HepG2 (cell line): ENCODE results near the gene ULBP2. TPM values are rescaled to one million over a fixed set of nuclear protein-coding genes. Genes with fewer than 3 reads are reported as not detected.
A peak's percentile ranks its signal among the peaks of the same experiment; 100 is the strongest.

Source experiments
- ATAC-seq: fragments of 200-7000 bp; cut with Tn5 transposase; 3 replicates; pipeline ENCODE4 v1.9.1; 2020; ENCODE audit warnings: mild to moderate bottlenecking, moderate library complexity
- BruUV-seq: library from RNA; stranded (reverse); fragments of 400-500 nt; replicated peaks from 2 replicates; lab custom pipeline; 2021; lab: Mats Ljungman, UMichigan
- CTCF ChIA-PET: fragments of 300-600 bp; formaldehyde crosslinking; extraction: SDS; loops from one replicate; lab custom pipeline; 2021; ENCODE audit warnings: low total read pairs, inconsistent platforms, low intra/inter-chr PET ratio; lab: Yijun Ruan, JAX
- POLR2A ChIA-PET: fragments of 350-600 bp; sonication (Branson Sonifier 250); formaldehyde crosslinking; loops from one replicate; lab custom pipeline; 2020; ENCODE audit warnings: antibody characterized with exemption, inconsistent platforms; lab: Yijun Ruan, JAX
- DNase-seq: peaks from one replicate; pipeline ENCODE4 v3.0.0-alpha.2; 2015; ENCODE audit warnings: low spot score
- FAIRE-seq: peaks from 3 replicates; lab custom pipeline; 2011; peaks lifted over from hg19 to GRCh38; lab: Jason Lieb, UNC
- H2AFZ ChIP-seq: one replicate; pipeline ENCODE4 v1.6.1; 2011; ENCODE audit warnings: low read length, inconsistent platforms
- H3K27ac ChIP-seq: fragments of 300-600 bp; 3 replicates; pipeline ENCODE4 v1.8.0; 2011; ENCODE audit warnings: mixed run types, mild to moderate bottlenecking, mixed read lengths, low read length, inconsistent platforms; ENCODE audit not compliant: insufficient read depth; ENCODE audit errors: extremely low read length
- H3K27me3 ChIP-seq, 2 experiments: fragments of 200-600 bp in 1 of 2; 2 replicates in 1 of 2; 3 replicates in 1 of 2; pipeline versions ENCODE4 v1.6.0 to v1.8.0; 2011; ENCODE audit warnings: low read length in 2 of 2, mild to moderate bottlenecking in 2 of 2, moderate library complexity in 2 of 2, inconsistent platforms in 1 of 2; ENCODE audit not compliant: insufficient read depth in 2 of 2, control insufficient read depth in 1 of 2
- H3K36me3 ChIP-seq, 2 experiments: fragments of 200-600 bp in 1 of 2; replicated peaks in 1 of 2; 2 replicates in 1 of 2; 3 replicates in 1 of 2; pipeline versions ENCODE4 v1.5.1 to v1.8.0; 2011; ENCODE audit warnings: low read length in 2 of 2, inconsistent platforms in 1 of 2; ENCODE audit not compliant: insufficient read depth in 2 of 2, control insufficient read depth in 1 of 2
- H3K4me1 ChIP-seq: 2 replicates; pipeline ENCODE4 v1.5.1; 2012; ENCODE audit warnings: low read length, inconsistent platforms; ENCODE audit not compliant: insufficient read depth
- H3K4me2 ChIP-seq: 2 replicates; pipeline ENCODE4 v1.6.0; 2011; ENCODE audit warnings: low read depth, low read length, inconsistent platforms
- H3K4me3 ChIP-seq, 3 experiments: fragments of 200-600 bp in 1 of 3; sonication (generic), shearing (Covaris generic) in 1 of 3; replicated peaks in 1 of 3; 2 replicates each; pipeline ENCODE4 v1.5.1; 2011 to 2016; ENCODE audit warnings: low read length in 3 of 3, inconsistent platforms in 2 of 3, low read depth in 2 of 3, mild to moderate bottlenecking in 2 of 3, control low read depth in 1 of 3, mixed read lengths in 1 of 3; ENCODE audit not compliant: insufficient read depth in 1 of 3
- H3K79me2 ChIP-seq: one replicate; pipeline ENCODE4 v1.6.1; 2011; ENCODE audit warnings: low read length, inconsistent platforms; ENCODE audit not compliant: insufficient read depth
- H3K9ac ChIP-seq: 2 replicates; pipeline ENCODE4 v1.6.0; 2011; ENCODE audit warnings: mild to moderate bottlenecking, low read depth, low read length, inconsistent platforms; ENCODE audit not compliant: insufficient read depth
- H3K9me3 ChIP-seq: 2 replicates; pipeline ENCODE4 v1.5.1; 2012; ENCODE audit warnings: mild to moderate bottlenecking, low read length
- H4K20me1 ChIP-seq: 2 replicates; pipeline ENCODE4 v1.6.0; 2011; ENCODE audit warnings: inconsistent platforms, mild to moderate bottlenecking, low read length, moderate library complexity; ENCODE audit not compliant: insufficient read depth
- DNMT1 ChIP-seq: sonication (generic); formaldehyde crosslinking; IDR thresholded peaks from 2 replicates; pipeline ENCODE4 v1.5.1; 2020; ENCODE audit warnings: mild to moderate bottlenecking, missing genetic modification reagents
- EZH2 ChIP-seq: conservative IDR thresholded peaks from 2 replicates; pipeline ENCODE4 v1.6.1; 2012; ENCODE audit warnings: mild to moderate bottlenecking, low read depth, low read length, moderate library complexity
- GATAD1 ChIP-seq: IDR thresholded peaks from 2 replicates; pipeline ENCODE4 v1.6.1; 2016; ENCODE audit warnings: missing genetic modification reagents, missing compliant biosample characterization
- IRF1 ChIP-seq: sonication (generic); formaldehyde crosslinking; IDR thresholded peaks from 2 replicates; pipeline ENCODE4 v1.4.0; 2020; ENCODE audit warnings: low read depth, mild to moderate bottlenecking, missing genetic modification reagents
- KLF11 ChIP-seq: IDR thresholded peaks from 2 replicates; pipeline ENCODE4 v1.6.1; 2016; ENCODE audit warnings: missing compliant biosample characterization
- KMT2B ChIP-seq: IDR thresholded peaks from 2 replicates; pipeline ENCODE4 v1.6.1; 2016; ENCODE audit warnings: missing genetic modification reagents, missing compliant biosample characterization
- NR2F1 ChIP-seq, 2 experiments: fragments of 450-650 bp in 1 of 2; formaldehyde crosslinking in 1 of 2; IDR thresholded peaks; 2 replicates each; pipeline versions ENCODE4 v1.5.0 to v1.6.1; 2016 to 2020; ENCODE audit warnings: mild to moderate bottlenecking in 1 of 2, missing compliant biosample characterization in 1 of 2, missing genetic modification reagents in 1 of 2, moderate library complexity in 1 of 2
- SIX4 ChIP-seq: sonication (generic); formaldehyde crosslinking; IDR thresholded peaks from 2 replicates; pipeline ENCODE4 v1.4.0; 2020; ENCODE audit warnings: missing genetic modification reagents
- SSRP1 ChIP-seq: IDR thresholded peaks from 2 replicates; pipeline ENCODE4 v1.6.1; 2016; ENCODE audit warnings: control low read depth
- XRCC5 ChIP-seq: fragments of 200-400 bp; formaldehyde crosslinking; optimal IDR thresholded peaks from 2 replicates; pipeline ENCODE3; 2017; ENCODE audit warnings: mild to moderate bottlenecking, low read length
- ZBTB21 ChIP-seq: sonication (generic); formaldehyde crosslinking; IDR thresholded peaks from 2 replicates; pipeline ENCODE4 v1.4.0; 2020; ENCODE audit warnings: missing genetic modification reagents
- ZBTB26 ChIP-seq: IDR thresholded peaks from 2 replicates; pipeline ENCODE4 v1.6.1; 2016; ENCODE audit warnings: missing compliant biosample characterization, missing genetic modification reagents, borderline replicate concordance
- ZBTB46 ChIP-seq: sonication (generic); formaldehyde crosslinking; IDR thresholded peaks from 2 replicates; pipeline ENCODE4 v1.4.0; 2020; ENCODE audit warnings: mild to moderate bottlenecking, missing genetic modification reagents, borderline replicate concordance
- ZFY ChIP-seq: sonication (generic); formaldehyde crosslinking; IDR thresholded peaks from 2 replicates; pipeline ENCODE4 v1.4.0; 2020; ENCODE audit warnings: missing genetic modification reagents
- ZNF225 ChIP-seq: sonication (generic); formaldehyde crosslinking; IDR thresholded peaks from 2 replicates; pipeline ENCODE4 v1.4.0; 2020; ENCODE audit warnings: mild to moderate bottlenecking, missing genetic modification reagents
- WGBS: methylation state at CpG from one replicate; pipeline ENCODE4 v1.1.6; 2017; ENCODE audit warnings: low lambda C conversion rate; 5-methylcytosine and 5-hydroxymethylcytosine counted together
- in situ Hi-C: cut with HindIII; loops from 2 replicates; pipeline ENCODE4 v1.10.0; 2017; ENCODE audit warnings: low pct_unique_long_range_greater_than_20kb; ENCODE audit not compliant: extremely low pct_ligation_motif_present
- intact Hi-C: fragments of 100-400 bp; cut with micrococcal nuclease; formaldehyde crosslinking; loops from one replicate; pipeline ENCODE4 v1.10.0; 2022; ENCODE audit not compliant: unreplicated experiment
- polyA plus RNA-seq, 8 experiments: library from polyadenylated mRNA; depleted of rRNA in 3 of 8; stranded (reverse) in 7 of 8; unstranded in 1 of 8; fragments of >200 nt; fragmentation: Illumina TruSeq in 4 of 8; extraction: Trizol in 4 of 8; gene quantifications; 2 replicates each; pipeline versions ENCODE4 v1.2.1 to v1.2.3, GENCODE V29; 2011 to 2016; ENCODE audit warnings: low read depth in 4 of 8, missing spikeins in 1 of 8, mixed read lengths in 1 of 8; ENCODE audit not compliant: insufficient read depth in 1 of 8
- total RNA-seq, 5 experiments: library from RNA; depleted of rRNA; stranded (reverse); fragments of >200 nt; fragmentation: Illumina TruSeq; extraction: Trizol; gene quantifications; 2 replicates each; pipeline ENCODE4 v1.2.3, GENCODE V29; 2016; ENCODE audit warnings: low read depth in 1 of 5

ULBP2 gene
- total and polyA plus RNA-seq, 2 of the 13 experiments (the other 11 are each of a cell fraction or from before 2014, with no cell fraction given), result not detected

GRCh38 chr6:149924933-149925252, 16.9 kb upstream of the ULBP2 start:
- Histone ChIP-seq H3K27ac (no peak overlapping the region), H3K4me2 (peak overlapping the region; percentile 95), H2AFZ (no peak overlapping the region), H4K20me1 (no peaks in the 10 kb centered on the region), H3K36me3 (no peaks in the 10 kb centered on the region; a peak in 1 of 5 replicates), H3K4me3 (peak overlapping the region in 2 of 3 experiments; percentile 65 to 82; a peak in 3 of 6 replicates), H3K27me3 (peaks cover 15 to 60% of the 10 kb centered on the region in 2 experiments), H3K9me3 (no peaks in the 10 kb centered on the region), H3K9ac (no peak overlapping the region; the same call in 1 of the 2 replicates), H3K79me2 (no peaks in the 10 kb centered on the region), H3K4me1 (peaks cover 34% of the 10 kb centered on the region)
- FAIRE-seq (no peak), DNase-seq (no peak), ATAC-seq (peak; percentile 19)
- intact Hi-C loops (no loop called here), in situ Hi-C loops (loop anchor here (5.0 kb wide), 2 partner anchors 83 to 203 kb away; no protein-coding TSS in a partner anchor)
- ChIA-PET POLR2A (interaction anchor here (1.0 kb wide), 1 partner anchor 207 kb away, joined by 3 read pairs; the partner anchor contains the start of gene LATS1), CTCF (interaction anchor here (1.2 to 2.4 kb wide), 4 partner anchors 84 to 201 kb away, joined by 3 to 50 read pairs (median 12); no protein-coding TSS in a partner anchor)
- BruUV-seq, result no TSS peak
- 6% methylated on average over 4 of the region's 4 CpGs for WGBS
- TF ChIP-seq GATAD1 (CRISPR knock-in tag) (no peak), SIX4 (CRISPR knock-in tag) (no peak), ZNF225 (CRISPR knock-in tag) (no peak), EZH2 (no peak), SSRP1 (CRISPR knock-in tag) (no peak), ZBTB21 (no peak), ZFY (CRISPR knock-in tag) (no peak), IRF1 (CRISPR knock-in tag) (0 out of 2 replicates have a peak, but pooled peaks have one; percentile 27), NR2F1 (CRISPR knock-in tag; IDR thresholded peaks at IDR 0.05) (no peak), KLF11 (CRISPR knock-in tag) (no peak), ZBTB46 (CRISPR knock-in tag) (no peak), DNMT1 (CRISPR knock-in tag) (no peak), XRCC5 (peak; percentile 43), KMT2B (no peak), ZBTB26 (no peak)
